HEK293T (cell line): ENCODE data around the gene ANKRD34A.

Experiments used
- BHLHE40 ChIP-seq: fragments of 450-650 bp; IDR thresholded peaks from 2 replicates; pipeline ENCODE4 v1.6.1; 2016; ENCODE audit warnings: mild to moderate bottlenecking, moderate library complexity, borderline replicate concordance
- ELF4 ChIP-seq: fragments of 450-650 bp; IDR thresholded peaks from 2 replicates; pipeline ENCODE4 v1.6.1; 2017; ENCODE audit warnings: antibody characterized with exemption
- SUZ12 ChIP-seq: fragments of 450-650 bp; IDR thresholded peaks from 2 replicates; pipeline ENCODE4 v1.6.1; 2016; ENCODE audit warnings: mild to moderate bottlenecking

DNA sequence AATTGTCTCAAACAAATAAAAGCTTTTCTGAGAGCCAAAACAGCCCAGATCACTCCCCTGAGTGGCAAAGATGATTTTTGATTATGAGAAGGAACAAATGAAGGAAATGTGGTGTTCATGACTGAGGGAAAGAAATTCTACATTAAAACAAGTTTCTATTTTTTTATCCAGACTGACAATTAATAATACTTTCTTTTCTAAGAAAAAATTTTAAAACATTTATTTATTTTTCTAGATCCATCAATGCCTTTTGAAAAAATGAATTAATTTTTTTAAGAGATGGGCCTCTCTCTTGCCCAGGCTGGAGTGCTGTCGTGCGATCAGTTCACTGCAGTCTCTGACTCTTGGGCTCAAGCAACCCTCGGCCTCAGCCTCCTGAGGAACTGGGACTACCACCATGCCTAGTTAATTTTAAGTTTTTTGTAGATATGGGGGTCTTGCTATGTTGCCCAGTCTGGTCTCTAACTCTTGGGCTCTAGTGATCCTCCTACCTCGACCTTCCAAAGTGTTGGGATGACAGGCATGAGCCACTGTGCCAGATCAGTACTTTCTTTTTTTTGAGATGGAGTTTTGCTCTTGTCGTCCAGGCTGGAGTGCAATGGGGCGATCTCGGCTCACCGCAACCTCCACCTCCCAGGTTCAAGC, 43.2 kb upstream of the ANKRD34A start:
- no peak for TF ChIP-seq BHLHE40
- no peak for TF ChIP-seq ELF4
- no peak for TF ChIP-seq SUZ12
